Measurements from ENCODE around the gene NRG3.

The NRG3 gene

GRCh38 chr10:82910301-82910700, 1035.3 kb downstream of the NRG3 start:
- Mint-ChIP-seq H3K27ac (no peak overlapping the region), H3K27me3 (ENCODE audit: low read depth) (no peaks in the 10 kb centered on the region), H3K9me3 (peaks cover 5% of the 10 kb centered on the region), H3K4me1 (no peaks in the 10 kb centered on the region), H3K36me3 (ENCODE audit: low read depth) (no peaks in the 10 kb centered on the region), H3K4me3 (no peak overlapping the region)
- TF ChIP-seq CTCF (IDR thresholded peaks at IDR 0.05; ENCODE audit: unreplicated experiment in 3 of 3): no peak

- no peak for TF ChIP-seq CTCF (IDR thresholded peaks at IDR 0.05; ENCODE audit: unreplicated experiment in 3 of 3)
- Mint-ChIP-seq H3K4me3 (no peak overlapping the region), H3K9me3 (peaks cover 8% of the 10 kb centered on the region), H3K4me1 (no peaks in the 10 kb centered on the region), H3K27ac (no peak overlapping the region), H3K27me3 (ENCODE audit: low read depth) (no peaks in the 10 kb centered on the region), H3K36me3 (ENCODE audit: low read depth) (no peaks in the 10 kb centered on the region)
These were observed 1039.7 kb downstream of the NRG3 start for GRCh38 chr10:82914655-82915136.

GRCh38 chr10:82916941-82917340, 1041.9 kb downstream of the NRG3 start:
- H3K27me3 Mint-ChIP-seq (ENCODE audit: low read depth): no peaks in the 10 kb centered on the region
- peaks cover 9% of the 10 kb centered on the region for H3K36me3 Mint-ChIP-seq (ENCODE audit: low read depth)
- no peaks in the 10 kb centered on the region for H3K4me1 Mint-ChIP-seq
- peaks cover 18% of the 10 kb centered on the region for H3K9me3 Mint-ChIP-seq
- no peak overlapping the region for H3K4me3 Mint-ChIP-seq
- H3K27ac Mint-ChIP-seq: peak overlapping the region in 1 of 3 experiments; percentile 55
- TF ChIP-seq CTCF (IDR thresholded peaks at IDR 0.05; ENCODE audit: unreplicated experiment in 3 of 3): no peak

- Mint-ChIP-seq H3K4me3 (no peak overlapping the region), H3K4me1 (no peaks in the 10 kb centered on the region), H3K36me3 (ENCODE audit: low read depth) (peaks cover 9% of the 10 kb centered on the region), H3K27me3 (ENCODE audit: low read depth) (no peaks in the 10 kb centered on the region), H3K27ac (no peak overlapping the region), H3K9me3 (peaks cover 20% of the 10 kb centered on the region)
- no peak for TF ChIP-seq CTCF (IDR thresholded peaks at IDR 0.05; ENCODE audit: unreplicated experiment in 3 of 3)
These were observed 1043.0 kb downstream of the NRG3 start for GRCh38 chr10:82918022-82918421.

- Mint-ChIP-seq H3K27ac (no peak overlapping the region), H3K4me3 (no peak overlapping the region), H3K36me3 (ENCODE audit: low read depth) (peaks cover 9% of the 10 kb centered on the region), H3K27me3 (ENCODE audit: low read depth) (no peaks in the 10 kb centered on the region), H3K4me1 (no peaks in the 10 kb centered on the region), H3K9me3 (peaks cover 15% of the 10 kb centered on the region)
- TF ChIP-seq CTCF (IDR thresholded peaks at IDR 0.05; ENCODE audit: unreplicated experiment in 3 of 3): no peak
These were observed 1047.1 kb downstream of the NRG3 start for GRCh38 chr10:82922046-82922445.

- no peaks in the 10 kb centered on the region for H3K4me1 Mint-ChIP-seq
- no peak for TF ChIP-seq CTCF (IDR thresholded peaks at IDR 0.05; ENCODE audit: unreplicated experiment in 3 of 3)
- peaks cover 9% of the 10 kb centered on the region for H3K36me3 Mint-ChIP-seq (ENCODE audit: low read depth)
- no peak overlapping the region for H3K4me3 Mint-ChIP-seq
- H3K27ac Mint-ChIP-seq: no peak overlapping the region
- no peaks in the 10 kb centered on the region for H3K27me3 Mint-ChIP-seq (ENCODE audit: low read depth)
- peaks cover 15% of the 10 kb centered on the region for H3K9me3 Mint-ChIP-seq
These were observed 1047.8 kb downstream of the NRG3 start for GRCh38 chr10:82922755-82923154.
